AG09319 (cell line): ENCODE measurements around the gene GRID1.

Experiments
- DNase-seq: peaks from one replicate; pipeline ENCODE4 v3.0.0-alpha.2; 2010; ENCODE audit warnings: low read depth; ENCODE audit errors: extremely low read depth
- TF ChIP-seq, protein P1 (sequence below): IDR thresholded peaks from 2 replicates; pipeline ENCODE4 v1.5.1; 2011; ENCODE audit warnings: low read depth, mild to moderate bottlenecking, inconsistent platforms, low read length, moderate library complexity

GRID1 gene

DNA sequence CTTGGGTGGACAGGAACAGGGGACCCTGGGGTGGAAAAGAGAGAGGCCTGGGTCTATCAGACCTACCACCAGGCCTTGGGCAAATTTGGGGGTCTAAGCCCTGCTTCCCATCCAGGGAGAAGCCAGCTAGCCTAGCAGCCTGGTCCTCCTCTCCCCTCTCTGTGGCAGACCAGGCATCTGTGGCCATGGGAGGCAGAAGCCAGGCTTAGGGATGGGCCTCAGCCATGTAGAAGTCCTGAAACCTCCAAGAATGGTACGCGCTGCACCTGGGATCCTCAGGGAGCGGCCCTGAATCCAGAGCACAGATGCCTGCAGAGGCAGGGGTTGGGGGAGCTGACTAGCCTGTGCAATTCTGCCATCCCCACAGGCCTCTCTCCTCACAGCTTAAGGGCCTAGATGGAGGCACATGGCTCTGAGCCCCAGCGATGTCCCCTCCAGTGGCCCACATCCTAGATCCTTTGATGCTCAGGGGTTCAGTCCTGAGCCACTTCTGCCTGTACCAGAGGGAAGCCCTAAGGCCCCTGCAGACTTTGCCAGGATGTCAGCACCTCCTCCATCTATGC, 21.2 kb downstream of the GRID1 start:
- TF ChIP-seq, protein P1, sequence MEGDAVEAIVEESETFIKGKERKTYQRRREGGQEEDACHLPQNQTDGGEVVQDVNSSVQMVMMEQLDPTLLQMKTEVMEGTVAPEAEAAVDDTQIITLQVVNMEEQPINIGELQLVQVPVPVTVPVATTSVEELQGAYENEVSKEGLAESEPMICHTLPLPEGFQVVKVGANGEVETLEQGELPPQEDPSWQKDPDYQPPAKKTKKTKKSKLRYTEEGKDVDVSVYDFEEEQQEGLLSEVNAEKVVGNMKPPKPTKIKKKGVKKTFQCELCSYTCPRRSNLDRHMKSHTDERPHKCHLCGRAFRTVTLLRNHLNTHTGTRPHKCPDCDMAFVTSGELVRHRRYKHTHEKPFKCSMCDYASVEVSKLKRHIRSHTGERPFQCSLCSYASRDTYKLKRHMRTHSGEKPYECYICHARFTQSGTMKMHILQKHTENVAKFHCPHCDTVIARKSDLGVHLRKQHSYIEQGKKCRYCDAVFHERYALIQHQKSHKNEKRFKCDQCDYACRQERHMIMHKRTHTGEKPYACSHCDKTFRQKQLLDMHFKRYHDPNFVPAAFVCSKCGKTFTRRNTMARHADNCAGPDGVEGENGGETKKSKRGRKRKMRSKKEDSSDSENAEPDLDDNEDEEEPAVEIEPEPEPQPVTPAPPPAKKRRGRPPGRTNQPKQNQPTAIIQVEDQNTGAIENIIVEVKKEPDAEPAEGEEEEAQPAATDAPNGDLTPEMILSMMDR, result no peak
- no peak for DNase-seq

DNA sequence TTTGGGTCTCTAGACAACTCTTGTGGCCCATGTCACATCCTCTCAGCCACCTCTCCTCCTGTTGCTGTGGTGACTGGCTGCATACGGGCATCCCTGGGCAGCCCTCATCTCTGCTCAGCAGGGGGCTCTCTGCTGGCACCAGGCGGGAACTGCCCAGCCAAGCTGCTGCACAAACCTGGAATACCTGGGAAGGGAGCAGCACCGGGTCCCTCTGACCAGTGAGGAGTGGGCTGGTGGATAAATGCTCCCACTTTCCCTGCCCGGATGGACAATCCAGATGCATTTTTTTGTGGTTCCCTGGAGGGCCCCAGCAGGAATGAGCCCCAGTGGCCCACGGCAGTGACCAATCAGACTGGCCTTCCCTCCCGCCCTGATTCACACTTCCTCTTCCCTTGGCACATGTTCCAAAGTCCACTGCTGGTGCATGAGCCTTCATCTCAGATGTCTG, 21.9 kb downstream of the GRID1 start:
- TF ChIP-seq, protein P1, result no peak; the same call in 1 of the 2 replicates
- DNase-seq, result no peak

DNA sequence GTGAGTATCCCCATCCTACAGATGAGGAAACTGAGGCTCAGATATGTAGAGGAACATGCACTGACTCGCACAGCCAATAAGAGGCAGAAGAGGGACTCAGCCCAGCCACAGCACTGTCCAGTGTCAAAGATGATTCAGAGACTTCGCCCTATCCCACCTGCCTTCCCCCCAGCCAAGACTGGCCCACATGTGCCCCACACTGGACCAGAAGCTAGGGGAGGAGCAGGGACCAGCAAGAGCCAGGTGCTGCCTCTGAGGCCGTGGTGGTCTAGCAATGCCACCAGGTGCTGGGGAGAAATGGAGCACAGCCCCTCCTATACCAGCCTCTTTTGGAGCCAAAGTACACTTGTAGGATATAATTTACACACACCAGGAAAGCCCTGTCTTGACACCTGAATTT, 22.3 kb downstream of the GRID1 start:
- TF ChIP-seq, protein P1, result no peak
- DNase-seq, result no peak

DNA sequence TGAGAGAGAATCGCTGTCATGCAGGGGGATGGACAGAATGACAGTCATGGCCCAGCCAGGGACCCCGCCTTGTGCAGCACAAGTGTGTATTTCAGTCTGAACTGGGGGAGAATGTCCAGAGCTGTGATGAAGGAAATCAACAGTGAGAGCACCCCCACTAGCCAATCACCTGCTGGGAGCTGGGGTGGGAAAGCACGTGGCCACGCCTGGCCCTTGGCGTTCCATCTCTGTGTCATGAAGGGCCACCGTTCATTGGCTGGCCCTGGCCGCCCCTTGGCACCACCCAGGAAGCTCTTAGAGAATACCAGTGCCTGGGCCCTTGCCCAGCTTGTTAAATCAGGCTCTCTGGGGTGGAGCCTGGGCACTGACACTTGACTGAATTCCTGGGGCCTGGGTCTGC, 22.8 kb downstream of the GRID1 start:
- TF ChIP-seq, protein P1, result no peak
- no peak for DNase-seq

DNA sequence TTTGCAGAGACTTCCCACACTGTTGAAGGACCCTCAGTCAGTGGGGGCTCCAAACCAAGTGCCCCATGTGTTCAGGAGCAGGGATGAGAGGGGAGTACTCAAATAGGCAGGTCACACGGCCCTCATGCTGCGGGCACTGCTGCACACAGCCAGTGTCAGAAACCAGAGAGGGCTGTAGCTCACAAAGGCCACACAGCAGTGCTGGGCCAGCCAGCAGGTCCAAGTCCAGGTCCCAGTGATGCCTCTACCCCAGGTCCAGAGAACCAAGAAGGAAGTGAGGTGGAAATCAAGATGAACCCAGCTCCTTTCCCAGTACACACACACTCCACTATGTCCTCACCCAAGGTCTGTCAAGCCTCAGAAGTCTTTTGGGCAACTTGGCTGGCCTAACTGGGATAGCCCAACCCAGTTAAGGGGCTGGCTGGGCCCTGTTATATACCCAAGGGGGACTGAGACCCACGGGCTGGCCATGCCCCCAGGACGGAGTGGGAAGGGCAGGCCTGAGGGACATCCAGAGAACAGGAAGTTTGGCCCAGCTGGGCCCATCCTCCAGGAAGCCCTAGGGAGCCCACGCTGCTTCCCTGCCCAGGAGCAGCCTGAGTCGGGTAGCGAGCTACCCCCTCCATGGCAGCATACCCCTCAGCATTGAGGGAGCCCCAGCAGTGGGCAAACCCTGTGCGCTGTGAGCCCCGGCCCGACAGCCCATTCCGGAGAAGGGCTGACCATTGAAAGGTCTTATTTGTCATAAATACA, 24.3 kb downstream of the GRID1 start:
- no peak for DNase-seq
- TF ChIP-seq, protein P1, result no peak

DNA sequence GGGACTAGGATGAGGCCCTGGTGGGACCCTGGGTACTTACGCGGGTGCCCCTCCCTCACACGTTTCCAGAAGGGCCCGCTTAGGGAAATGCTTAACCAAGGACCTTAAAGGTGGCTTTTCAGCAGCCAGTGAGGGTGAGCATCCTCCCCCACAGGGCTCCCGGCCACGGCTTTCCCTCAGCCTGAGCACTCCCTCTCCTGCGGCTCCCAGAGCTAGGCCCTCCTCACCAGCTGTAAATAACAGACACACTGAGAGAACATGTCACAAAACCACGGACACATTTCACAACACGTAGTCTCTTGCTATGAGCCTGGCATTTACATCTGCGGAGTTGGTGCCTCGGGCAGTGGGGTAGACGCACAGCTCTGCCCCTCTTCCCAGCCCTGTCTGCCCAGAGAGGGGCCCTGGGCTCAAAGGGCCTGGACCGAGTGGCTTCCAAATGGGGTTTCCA, 25.2 kb downstream of the GRID1 start:
- TF ChIP-seq, protein P1, result no peak
- no peak for DNase-seq

DNA sequence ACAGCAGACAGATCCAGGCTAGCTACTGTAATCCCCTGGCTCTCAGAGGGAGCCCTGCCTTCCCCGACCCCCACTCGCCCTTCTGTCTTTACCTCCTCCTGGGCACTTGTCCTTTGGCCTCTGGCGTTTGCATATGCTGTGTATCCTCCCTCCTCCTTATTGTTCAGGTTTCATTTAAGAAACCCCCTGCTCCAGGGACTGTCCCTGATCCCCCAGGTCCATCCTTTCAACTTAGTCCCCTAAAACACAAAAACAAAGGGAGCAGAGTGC, 25.7 kb downstream of the GRID1 start:
- DNase-seq, result no peak
- TF ChIP-seq, protein P1, result no peak
